Endothelial cell of umbilical vein (primary cell): ENCODE measurements around the gene NKRF.

Source experiments
- POLR2AphosphoS5 ChIP-seq: IDR thresholded peaks from 2 replicates; pipeline ENCODE4 v1.6.1; 2012; ENCODE audit warnings: low read depth, mild to moderate bottlenecking, control low read depth, low read length, moderate library complexity; ENCODE audit not compliant: insufficient read depth
- TF ChIP-seq, protein P1 (sequence below), 2 donors: IDR thresholded peaks; 1 replicate in 1 of 2; 2 replicates in 1 of 2; pipeline ENCODE4 v1.5.1; 2011; ENCODE audit warnings: low read length in 2 of 2, mild to moderate bottlenecking in 2 of 2, moderate library complexity in 2 of 2, control low read depth in 1 of 2, inconsistent platforms in 1 of 2, low read depth in 1 of 2; ENCODE audit not compliant: insufficient read depth in 1 of 2; ENCODE audit errors: extremely low read depth in 1 of 2

- TF ChIP-seq, protein P1, sequence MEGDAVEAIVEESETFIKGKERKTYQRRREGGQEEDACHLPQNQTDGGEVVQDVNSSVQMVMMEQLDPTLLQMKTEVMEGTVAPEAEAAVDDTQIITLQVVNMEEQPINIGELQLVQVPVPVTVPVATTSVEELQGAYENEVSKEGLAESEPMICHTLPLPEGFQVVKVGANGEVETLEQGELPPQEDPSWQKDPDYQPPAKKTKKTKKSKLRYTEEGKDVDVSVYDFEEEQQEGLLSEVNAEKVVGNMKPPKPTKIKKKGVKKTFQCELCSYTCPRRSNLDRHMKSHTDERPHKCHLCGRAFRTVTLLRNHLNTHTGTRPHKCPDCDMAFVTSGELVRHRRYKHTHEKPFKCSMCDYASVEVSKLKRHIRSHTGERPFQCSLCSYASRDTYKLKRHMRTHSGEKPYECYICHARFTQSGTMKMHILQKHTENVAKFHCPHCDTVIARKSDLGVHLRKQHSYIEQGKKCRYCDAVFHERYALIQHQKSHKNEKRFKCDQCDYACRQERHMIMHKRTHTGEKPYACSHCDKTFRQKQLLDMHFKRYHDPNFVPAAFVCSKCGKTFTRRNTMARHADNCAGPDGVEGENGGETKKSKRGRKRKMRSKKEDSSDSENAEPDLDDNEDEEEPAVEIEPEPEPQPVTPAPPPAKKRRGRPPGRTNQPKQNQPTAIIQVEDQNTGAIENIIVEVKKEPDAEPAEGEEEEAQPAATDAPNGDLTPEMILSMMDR (IDR thresholded peaks at IDR 0.05; ENCODE audit: extremely low read depth in 1 of 2, insufficient read depth in 1 of 2, low read depth in 1 of 2, low read length in 2 of 2): no peak
- no peak for TF ChIP-seq POLR2AphosphoS5
Observed at GRCh38 chrX:119589810-119590209, 16.4 kb downstream of the NKRF start.
